Ammon's horn (tissue), 1 donor: ENCODE results near the gene IQSEC3.
A peak's percentile ranks its signal among the peaks of the same experiment; 100 is the strongest.

Experiments used
- DNase-seq: peaks from one replicate; pipeline ENCODE4 v3.0.0-alpha.2; 2016; ENCODE audit warnings: low spot score

The IQSEC3 gene

GRCh38 chr12:78981-79380 lies 12.4 kb downstream of the IQSEC3 start:
- DNase-seq: no peak

DNA sequence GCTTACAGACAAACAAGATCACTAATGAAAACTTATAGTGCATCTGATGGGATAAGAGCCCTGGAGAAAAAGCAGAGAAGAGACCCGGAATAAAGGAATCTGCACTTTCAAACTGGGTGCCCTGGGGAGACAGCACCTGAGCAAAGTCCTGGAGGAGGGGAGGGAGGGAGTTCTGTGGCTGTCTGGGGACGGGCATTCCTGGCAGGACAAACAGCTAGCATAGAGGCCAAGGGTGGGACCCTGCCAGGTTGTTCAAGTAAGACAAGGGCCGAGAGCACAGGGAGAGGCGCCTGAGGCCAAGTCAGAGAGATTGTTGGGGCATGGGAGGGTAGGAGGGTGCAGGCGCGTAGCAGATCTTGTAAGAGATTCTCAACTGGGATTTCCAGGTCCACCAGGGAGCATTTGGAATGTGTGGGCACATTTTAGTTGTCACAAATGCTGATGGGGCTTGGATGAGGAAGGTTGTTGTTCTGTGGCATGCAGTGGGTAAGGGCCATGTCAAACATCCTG lies 14.2 kb downstream of the IQSEC3 start:
- no peak for DNase-seq

DNA sequence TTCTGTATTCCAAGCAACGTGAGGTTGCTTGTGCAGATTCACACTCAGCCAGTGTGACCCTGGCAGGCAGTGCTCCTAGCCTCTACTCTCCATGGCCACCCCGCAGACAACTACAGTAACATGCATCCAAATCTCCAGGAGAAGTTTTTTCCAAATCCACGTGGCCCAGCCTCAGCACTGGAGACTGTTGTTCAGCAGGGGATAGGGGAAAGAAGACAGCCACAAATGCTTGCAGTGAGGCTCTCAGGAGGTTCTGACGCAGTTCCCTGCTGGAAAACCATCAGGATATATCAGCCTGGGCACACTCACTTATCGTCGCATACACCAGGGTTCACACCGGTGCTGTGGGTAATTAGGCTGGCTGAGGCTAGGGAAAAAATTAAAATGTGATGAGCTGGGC lies 16.2 kb downstream of the IQSEC3 start:
- DNase-seq: no peak

GRCh38 chr12:84056-84455 lies 17.5 kb downstream of the IQSEC3 start:
- DNase-seq: peak; percentile 47

DNA sequence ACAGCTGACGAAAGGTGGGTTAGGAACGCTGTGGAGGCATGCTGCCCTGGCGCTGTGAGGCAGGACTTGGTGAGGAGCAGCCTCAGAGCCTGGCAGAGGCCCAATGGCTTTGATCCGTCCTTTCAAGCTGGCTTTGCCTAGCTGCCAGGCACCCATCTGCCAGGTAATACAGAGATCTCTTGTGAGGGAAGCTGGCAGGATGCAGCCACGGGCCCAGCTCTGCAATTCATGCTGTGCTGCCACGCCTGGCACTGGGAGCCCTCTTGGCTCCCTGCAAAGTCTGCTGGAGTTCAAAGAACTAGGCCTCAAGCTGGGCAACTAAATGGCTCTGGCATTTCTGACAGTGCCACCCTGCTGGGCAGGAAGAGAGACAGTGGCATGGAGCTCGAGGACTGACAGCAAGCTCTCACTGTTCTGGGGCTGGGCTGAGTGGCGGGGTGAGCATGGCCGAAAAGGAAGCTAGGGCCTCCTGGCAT lies 18.7 kb downstream of the IQSEC3 start:
- peak; percentile 60 for DNase-seq

GRCh38 chr12:87315-87714 lies 20.7 kb downstream of the IQSEC3 start:
- no peak for DNase-seq

DNA sequence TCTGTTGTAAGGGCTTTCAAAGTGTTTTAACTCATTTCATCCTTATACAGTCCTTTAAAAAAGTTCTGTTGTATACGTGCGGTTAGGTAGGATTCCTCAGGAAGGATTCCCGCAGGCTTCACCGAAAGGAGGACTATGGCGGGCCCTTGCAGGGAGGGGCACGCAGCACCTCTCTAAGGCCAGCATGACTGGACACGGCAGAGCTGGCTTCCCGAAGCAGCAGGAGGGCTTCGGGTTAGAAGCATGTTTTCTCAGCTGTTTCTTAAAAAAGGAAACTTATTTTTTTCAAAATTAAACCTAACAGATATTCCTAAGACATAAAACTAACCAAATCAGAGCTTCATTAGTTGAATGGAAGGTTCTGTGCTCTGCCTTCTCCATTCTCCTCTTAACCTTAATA lies 21.3 kb downstream of the IQSEC3 start:
- DNase-seq: no peak

GRCh38 chr12:89653-90052 lies 23.1 kb downstream of the IQSEC3 start:
- no peak for DNase-seq

DNA sequence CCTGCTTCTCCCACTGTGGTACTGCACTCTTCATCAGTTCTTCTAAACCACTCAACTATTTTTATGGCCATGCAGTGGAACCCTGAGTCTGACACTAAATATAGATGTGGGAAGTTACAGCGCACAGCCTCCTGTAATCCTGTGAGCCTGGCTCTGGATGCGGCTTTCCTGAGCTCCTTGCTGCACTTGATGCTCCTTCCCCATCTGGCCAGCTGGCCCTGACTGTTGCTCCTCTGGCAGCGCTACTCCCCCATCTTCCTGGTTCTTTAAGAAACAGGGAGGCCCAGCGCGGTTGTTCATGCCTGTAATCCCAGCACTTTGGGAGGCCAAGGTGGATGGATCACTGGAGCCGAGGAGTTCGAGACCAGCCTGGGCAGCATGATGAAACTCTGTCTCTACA lies 24.6 kb downstream of the IQSEC3 start:
- DNase-seq: no peak

- no peak for DNase-seq
Observed at GRCh38 chr12:93266-94005, 26.9 kb downstream of the IQSEC3 start.

DNA sequence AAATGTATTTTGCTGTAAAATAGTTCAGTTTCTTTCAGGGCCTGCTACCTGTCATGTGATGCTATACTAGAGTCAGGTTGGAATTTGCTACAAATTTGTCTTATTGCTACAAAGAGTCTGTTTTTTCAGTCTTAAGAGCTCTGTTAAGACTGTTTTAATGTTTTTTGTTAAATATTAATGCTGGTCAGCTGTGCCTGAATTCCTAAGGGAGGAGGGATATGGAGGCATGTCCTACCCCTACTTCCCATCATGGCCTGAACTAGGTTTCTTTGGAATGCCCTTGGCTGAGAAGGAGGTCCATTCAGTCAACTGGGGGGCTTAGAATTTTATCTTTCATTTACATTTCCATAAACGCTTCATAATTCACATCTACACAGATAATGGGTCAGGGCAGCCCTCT lies 30.0 kb downstream of the IQSEC3 start:
- no peak for DNase-seq

DNA sequence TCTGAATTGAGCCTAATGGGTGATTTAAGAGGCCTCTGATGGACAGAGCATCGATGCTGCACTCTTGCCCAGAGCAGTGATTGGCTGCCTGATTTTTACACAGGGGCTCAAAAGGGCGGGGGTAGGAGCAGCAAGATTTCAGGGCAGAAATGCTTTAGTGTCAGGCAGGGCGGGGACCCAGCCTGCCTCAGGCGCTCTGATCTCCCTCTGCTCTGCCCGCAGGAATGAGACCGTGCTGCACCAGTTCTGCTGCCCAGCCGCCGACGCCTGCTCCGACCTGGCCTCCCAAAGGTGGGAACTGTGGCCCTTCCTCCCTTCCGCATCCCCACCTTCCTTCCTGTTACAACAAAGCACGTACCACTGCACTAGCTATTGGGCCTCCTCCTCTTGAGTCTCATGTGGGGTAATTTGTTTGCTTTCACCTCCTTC lies 32.4 kb downstream of the IQSEC3 start:
- DNase-seq: no peak

DNA sequence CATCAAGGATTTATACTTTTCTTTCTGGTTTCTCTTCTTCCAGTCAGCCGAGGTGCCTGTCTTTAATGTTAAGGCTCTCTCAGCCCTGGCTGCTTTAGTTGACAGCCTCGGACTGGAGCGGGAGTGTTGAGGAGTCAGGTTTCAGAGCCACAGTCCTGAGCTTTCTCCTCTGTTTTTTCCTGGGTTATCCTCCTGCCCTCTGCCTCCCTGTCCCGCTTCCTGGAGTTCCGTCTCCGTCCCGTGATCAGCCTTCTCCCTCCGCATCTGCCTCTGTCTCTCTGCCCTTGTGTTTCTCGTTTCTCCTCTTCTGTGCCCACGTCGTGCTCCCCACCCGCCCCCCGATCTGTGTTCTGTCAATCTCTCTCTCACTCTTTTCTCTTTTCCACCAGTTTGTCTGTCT lies 33.0 kb downstream of the IQSEC3 start:
- no peak for DNase-seq

GRCh38 chr12:101969-102878 lies 35.7 kb downstream of the IQSEC3 start:
- DNase-seq: no peak

DNA sequence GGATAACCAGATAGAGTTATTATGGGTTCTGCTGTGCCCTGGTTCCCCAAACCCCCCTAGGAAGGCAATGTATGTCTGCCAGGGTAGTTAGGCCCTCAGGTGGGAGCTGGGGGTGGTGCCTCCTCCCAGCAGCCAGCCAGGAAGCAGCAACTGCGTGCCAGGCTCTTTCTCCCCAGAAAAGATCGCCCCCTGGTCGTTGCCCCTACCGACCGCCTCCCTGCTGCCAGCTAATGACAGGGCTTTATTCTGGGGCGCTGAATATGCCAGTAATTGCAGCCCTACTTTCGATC lies 36.3 kb downstream of the IQSEC3 start:
- DNase-seq: no peak

- no peak for DNase-seq
Observed at GRCh38 chr12:103169-103981, 36.8 kb downstream of the IQSEC3 start.

GRCh38 chr12:104551-105081 lies 38.0 kb downstream of the IQSEC3 start:
- DNase-seq: no peak

GRCh38 chr12:105696-106095 lies 39.1 kb downstream of the IQSEC3 start:
- DNase-seq: no peak

DNA sequence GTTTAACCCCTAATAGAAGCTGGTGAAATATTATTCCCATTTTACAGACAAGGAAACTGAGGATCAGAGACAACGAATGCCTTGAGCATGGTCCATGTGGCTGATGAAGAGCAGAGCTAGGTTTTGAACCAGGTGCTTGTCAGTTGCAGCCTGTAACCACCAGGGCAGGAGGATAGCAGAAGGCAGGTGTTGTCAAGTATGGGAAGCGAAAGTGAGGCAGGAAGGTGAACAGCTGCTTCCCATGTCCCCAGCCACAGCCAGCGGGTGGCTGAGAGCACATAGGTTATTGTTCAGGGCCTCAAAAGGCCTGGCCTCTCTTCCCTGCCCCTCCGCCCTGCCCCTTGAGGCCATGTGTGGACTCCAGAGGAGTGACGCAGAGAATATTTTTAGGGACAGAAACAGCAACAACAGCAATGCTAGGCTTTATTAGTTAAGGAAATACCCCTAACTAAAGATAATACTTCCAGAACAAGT lies 39.6 kb downstream of the IQSEC3 start:
- no peak for DNase-seq

DNA sequence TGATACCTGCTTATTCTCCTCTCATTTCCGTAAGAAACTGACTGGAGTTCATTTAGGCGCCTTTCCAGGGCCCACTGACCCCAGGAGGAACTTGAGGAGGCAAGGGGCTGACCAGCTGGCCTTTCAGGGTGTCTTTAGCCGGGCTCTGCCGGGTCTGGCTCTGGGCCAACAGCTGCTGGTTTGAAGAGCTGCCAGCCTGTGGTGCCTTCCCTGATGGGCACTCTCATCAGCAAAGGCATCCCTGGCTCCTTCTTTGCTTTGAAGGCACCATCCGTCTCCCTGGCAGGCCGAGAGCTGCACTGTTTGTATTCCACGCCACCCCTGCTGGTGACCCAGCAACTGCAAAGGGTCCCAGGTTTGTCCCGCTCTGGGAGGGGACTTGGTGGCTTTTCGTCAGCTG lies 42.0 kb downstream of the IQSEC3 start:
- peak; percentile 57 for DNase-seq

DNA sequence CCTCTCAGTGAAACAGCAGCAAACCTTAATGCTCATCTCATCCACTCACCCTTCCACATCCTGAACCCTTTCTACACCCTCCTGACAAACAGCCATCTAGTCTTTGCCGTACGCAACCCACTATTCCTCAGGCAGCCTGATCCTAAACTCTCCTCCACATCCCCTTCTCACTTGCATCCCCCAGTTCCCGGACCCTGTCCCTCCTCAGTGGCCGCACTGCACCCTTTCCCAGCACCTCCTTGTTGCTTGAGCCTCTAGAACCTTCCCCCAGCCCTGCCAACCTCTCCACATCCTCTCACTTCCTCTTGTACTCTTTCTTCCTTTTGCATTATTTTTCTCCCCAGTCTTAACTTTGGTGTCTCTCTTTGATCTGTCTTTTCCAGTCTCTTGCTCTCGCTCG lies 42.9 kb downstream of the IQSEC3 start:
- DNase-seq: no peak

- DNase-seq: no peak
Observed at GRCh38 chr12:109872-110271, 43.3 kb downstream of the IQSEC3 start.
